ENCODE results near the gene MPRIP.

Gene MPRIP

DNA sequence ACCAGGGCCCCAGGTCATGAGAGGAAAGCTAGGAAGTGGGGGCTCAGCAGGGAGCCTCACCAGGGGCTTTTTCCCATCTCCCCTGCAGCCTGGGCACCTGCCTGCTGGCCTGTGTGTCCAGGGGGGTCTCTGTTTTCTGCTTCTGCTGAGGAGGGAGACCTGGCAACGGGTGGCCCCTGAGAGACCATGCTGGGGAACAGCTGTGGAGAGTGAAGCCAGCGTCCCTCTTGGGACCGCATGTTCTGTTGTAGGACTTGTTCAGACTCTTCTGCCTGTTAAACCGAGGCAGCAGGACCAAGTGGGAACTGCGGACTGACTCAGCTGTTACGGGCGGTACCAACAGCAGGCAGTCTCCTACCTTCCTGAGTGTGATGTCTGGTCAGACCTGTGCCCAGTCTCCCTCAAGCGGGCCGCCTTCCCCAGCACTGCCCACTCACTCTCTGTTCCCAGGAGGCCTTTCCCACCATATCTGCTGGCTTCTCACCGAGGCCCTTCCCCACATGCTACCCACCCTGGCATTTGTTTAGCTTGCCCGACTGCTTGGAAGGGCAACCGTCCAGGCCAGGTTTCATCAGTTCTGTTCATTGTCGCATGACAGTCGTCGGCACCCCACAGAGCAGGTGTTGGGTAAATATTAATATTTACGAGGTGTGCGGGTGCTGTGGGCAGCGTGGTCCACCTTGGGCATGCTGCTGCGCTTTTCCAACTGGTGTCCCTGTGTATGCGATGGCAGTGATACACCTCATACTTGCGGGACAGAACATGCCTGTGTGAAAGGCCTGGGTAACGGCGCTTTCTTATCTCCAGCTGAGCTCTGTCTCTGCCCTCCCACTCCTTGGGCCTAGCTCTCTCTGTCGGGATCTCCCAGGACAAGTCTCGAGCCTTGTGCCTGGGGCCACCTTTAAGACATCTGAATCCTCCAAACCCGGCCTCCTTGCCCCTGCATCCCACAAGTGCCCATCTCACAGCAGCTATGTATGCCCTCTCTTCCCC is 69.4 kb downstream of the MPRIP start:
- DNase-seq: no peak

DNA sequence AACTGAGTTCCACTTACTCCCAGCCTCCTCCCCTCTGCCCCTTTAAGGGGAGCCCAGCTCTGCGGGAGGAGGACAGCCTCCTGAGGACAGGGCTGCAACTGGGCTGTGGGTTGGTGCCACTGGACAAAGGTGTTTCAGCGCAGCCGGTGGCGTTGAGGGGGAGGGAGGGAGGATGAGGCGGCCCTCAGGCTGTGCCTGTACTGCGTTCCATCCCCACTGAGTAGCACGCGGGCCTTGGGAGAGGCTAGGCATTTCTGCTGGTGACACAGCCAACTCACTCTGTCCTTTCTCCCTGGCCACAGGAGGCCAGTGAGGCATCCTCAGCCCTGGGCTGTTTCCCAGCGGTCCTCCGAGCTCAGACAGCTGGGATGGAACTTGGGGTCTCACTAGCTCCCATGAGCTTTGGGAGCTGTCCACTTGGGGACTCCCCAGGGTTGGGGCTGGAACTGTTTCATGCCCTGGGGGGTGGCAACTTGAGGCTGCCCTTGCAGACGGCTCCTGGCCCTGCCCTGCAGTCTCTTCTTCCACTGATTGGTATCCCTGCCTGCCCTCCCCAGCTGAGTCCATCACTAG is 70.5 kb downstream of the MPRIP start:
- no peak for DNase-seq

DNA sequence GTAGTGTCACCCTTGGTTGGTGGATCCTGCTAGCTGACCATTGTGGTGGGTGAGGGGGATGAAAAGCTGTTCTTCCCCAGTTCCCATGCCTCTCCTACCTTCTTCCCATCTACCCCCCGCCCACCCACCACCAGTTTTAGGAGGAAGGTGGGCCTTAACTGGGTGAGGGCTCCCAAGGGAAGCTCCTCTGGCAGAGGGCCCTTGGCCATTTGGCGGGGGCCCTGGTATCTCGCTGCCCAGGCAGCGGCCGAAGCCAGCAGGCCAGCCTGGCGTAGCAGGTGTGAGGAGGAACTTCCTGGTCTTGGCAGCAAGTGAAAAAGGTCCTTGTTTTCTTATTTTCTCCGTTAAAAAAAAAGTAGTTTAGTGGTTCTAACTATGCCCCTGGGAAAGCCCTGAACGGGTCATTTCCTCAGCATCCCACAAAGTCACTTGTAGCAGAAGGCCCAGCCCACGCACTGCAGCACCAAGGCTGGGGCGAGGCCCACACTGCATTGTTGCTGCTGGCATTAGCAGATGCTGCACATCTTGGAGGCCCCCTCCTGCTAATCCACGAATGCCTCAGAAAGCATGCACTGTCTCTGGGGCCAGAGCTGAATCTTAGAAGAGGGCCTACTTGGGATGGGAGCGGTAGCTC is 72.5 kb downstream of the MPRIP start:
- DNase-seq: no peak

DNA sequence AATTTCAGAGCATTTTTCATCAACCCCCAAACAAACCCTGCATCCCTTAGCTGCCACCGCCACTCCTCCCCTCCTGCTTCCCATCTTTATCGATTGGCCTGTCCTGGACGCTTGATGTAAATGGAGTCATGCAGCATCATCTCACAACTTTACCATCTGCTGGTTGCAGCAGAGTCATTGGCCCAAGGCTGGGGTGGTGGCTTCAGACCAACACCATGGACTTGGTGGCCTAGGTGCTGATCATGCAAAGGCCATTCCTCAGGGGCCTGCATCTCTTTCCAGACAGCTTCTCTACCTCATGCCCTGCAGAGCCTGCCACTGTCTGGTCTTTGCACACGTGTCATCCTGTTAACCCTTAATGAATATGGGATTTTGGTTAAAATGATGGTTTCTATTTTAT is 73.4 kb downstream of the MPRIP start:
- DNase-seq: no peak

DNA sequence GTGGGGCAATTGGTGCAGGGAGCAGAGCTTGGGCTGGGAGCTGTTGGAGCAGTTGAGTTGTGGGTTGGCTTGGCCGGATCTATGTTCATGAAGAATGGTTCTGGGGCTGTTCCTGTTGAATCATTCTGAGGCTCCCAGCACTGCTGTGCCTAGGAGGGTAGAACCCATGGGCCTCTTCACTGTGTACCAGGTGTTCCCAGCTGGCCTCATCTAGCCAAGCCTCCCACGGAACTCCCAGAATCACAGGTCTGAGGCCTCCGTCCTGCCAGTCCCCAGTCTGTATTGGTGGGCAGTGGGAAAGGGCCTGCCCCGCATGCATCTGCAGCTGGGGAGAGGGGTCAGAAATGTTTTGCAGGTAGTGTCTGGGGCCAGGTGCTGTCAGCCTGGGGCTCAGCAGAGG is 74.1 kb downstream of the MPRIP start:
- no peak for DNase-seq

DNA sequence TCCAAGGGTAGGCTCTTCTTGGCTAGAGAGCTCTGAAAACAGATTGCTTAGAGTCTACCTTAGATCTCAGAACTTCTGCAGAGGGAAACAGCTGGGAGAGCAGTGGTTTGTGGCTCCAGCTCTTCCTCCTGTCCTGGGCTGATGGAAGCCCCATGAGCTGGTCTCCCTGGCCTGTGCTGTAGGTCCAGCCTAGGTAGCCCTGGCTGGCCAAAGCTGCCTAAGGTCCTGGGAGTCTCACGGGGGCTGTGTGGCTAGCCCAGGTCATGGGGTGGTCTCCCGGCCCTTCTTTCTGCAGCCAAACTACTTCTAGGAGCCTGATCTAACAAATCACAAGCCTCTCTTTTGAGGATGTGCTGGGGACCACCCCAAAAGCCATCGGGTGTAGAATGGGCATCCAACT is 75.7 kb downstream of the MPRIP start:
- DNase-seq: no peak

DNA sequence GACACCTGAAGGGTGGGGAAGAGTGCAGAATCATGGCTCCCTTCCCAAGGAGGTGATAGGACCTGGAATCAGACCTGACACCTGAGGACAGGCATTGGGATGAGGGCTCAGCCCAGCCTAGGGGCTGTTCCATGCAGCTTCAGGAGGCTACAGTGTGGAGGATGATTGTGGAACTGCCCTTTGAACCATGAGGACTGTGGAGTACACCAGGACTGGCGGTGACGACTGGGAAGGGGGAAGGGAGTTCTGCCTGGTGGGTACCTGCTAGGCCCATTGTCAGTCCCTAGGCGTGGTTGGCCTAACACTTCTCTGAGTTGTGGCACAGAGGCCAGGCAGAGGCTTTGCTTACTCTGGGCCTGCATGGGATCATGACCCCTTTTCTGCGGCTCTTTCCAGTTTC is 76.1 kb downstream of the MPRIP start:
- no peak for DNase-seq

DNA sequence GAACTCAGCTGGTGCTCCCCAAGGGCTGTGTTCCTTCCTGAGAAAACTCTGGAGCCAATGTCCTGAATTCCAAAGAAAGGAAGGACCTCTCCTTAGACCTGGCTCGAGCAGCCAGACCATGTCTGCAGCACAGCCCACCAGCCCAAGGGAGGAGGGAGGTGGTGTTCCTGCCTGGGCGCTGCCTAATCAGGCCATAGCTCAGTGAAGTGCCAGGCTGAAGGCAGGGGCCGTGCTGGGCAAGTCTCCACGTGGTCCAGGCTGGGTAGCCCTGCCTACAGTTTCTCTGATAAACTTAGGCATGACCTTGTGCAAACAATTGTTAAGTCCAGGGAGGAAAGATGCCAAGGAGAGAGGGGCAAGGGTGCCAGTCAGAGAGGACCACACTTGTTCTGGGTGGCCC is 76.8 kb downstream of the MPRIP start:
- DNase-seq: no peak

DNA sequence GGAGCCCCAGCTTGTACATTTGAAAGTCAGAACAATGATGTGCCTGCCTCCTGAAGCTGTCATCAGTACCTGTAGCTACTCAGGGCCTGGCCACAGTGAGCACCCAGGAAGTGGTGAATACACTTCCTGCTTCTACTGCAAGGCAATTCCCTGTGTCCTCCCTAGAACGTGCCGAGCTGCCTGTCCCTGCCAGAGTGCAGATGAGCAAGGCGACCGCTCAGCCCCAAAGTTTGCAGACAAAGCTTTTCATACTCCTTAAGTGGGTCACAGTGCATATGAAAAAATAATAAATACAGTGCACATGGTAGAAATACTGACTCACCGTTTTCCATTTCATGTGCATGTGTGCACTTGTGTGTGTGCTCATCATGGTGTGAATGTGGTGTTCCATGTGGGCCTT is 77.3 kb downstream of the MPRIP start:
- no peak for DNase-seq

DNA sequence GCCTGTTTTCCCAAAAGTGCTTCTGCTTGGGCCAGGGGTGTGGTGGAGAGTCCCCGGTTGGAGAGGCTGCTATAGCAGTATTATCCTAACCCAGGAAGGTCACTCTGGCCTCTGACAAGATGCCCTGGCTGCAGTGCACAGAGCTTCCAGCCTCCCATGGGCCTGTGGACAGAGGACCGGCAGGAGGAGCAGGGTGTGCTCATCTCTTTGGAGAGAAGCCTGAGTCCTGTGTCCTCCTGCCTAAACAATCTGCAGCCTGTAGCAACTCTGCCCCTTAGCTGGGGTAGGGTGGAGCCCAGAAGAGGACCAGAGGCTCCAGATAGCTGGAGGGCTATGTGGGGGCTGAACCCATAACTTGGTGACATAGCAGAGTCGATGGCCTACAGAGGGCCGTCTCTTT is 78.0 kb downstream of the MPRIP start:
- no peak for DNase-seq

DNA sequence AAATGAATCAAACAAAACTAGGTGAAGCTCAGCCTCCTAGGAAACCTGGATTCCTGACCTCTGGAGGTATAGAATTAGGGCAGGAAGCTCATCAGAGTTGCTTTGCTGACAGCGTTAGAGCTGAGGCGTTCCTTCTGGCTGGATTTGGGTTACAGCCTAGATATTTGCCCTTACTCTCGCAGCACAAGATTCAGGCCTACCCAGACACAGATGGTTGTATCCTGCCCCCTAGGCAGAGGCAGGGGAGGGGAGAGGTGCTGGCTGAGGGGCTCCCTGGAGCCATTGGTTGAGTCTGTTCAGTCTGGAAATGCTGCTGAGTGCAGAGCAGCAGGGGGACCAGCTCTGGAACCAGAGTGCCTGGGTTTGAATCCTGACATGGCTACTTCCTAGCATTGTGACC is 78.4 kb downstream of the MPRIP start:
- no peak for DNase-seq

DNA sequence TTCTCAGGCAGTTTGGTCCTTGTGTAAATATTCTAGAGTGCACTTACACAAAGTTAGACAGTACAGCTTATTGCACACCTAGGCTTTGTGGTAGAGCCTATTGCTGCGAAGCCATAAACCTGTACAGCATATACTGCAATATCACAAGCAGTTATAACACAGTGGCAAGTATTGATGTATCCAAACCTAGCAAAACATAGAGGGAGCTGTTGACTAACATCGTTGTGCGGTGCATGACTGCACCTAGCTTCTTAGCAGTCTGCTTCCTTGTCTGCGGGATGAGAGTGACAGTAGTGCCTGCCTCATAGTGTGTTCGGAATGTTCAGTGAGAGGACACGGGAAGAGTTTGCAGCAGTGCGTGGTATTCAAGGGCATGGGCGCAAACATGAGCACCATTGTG is 78.9 kb downstream of the MPRIP start:
- DNase-seq: no peak

DNA sequence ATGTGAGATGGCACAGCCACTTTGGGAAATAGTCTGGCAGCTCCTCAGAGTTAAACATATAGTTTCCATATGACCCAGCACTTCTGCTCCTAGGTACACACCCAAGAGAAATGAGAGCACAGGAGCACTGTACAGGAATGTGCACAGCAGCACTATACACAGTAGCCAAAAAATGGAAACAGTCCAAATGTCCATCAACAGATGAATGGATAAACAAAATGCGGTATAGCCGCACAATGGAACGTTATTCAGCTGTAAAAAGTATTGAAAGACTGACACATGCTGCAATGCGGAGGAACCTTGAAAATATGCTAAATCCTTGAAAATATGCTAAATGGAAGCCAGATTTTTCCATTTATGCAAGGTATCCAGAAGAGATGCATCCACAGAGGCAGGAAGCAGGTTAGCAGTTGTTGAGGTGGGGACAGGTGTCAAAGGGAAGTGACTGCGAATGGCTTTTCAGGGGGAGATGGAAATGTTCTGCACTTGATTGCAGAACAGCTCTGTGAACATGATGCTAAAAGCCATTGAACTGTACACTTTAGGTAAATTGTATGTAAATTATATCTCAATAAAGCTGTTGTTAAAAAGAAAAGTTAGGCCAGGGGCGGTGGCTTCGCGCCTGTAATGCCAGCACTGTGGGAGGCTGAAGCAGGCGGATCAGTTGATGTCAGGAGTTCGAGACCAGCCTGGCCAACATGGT is 80.7 kb downstream of the MPRIP start:
- DNase-seq: no peak

DNA sequence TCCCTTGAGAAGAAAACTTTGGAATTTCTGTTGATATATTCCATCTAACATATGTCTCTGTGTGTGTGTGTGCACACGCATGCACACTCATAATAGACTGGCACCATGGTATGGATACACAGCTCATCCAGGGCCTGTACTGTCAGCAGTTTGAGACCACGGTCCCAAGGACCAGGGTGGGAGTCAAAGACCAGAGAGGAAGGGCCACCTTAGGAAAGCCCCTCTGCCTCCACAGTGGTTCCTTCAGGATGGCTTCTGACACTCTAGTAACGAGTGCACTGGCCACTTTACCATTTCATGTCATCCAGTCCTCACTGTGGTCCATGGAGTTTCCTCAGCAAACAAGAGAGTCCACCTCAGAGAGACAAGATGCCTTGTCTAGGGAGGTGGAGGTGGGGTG is 82.1 kb downstream of the MPRIP start:
- DNase-seq: no peak

DNA sequence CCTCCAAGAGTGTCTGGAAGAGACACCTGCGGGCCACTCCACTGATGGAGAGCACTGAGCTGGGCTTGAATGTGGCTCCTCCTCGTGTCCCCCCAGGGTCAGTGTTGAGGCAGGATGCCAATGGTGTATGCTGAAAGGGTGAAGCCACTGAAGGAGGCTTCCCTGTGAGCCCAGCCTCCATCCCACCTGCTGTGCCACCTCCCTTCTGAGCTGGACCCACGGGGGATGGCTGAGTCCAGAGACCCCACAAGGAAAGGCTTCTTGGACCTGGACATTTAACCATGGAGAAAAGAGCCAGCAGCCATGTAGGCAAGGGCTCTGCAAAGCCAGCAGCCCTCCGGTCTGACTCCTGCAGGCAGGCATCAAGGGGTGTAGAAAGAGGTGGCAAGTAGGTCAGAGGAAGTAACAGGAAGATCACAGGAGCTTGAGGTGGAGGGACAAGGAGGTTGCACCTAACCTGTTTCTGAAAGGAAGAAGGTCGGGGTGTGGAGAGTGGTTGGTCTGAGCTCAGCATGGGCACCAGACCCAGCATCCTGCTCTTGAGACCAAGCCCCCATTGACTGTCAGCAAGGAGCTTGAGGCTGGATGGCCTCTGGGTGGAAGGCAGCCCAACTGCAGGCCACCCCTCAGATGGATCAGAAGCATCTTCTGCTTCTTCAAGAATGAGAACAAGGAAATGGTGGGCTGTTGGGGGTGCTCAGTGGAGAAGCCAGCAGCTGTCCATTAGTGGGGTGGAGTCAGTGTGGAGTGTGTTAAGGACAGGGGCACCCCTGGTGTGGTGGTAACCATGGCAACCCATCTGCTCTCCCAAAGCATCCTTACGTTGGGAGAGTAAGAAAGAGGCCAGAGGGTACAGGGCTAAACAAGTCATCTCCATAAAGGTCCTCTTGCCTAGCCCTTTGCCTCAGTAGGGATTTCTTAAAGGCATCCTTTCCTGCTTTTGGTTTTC is 83.2 kb downstream of the MPRIP start:
- DNase-seq: no peak

DNA sequence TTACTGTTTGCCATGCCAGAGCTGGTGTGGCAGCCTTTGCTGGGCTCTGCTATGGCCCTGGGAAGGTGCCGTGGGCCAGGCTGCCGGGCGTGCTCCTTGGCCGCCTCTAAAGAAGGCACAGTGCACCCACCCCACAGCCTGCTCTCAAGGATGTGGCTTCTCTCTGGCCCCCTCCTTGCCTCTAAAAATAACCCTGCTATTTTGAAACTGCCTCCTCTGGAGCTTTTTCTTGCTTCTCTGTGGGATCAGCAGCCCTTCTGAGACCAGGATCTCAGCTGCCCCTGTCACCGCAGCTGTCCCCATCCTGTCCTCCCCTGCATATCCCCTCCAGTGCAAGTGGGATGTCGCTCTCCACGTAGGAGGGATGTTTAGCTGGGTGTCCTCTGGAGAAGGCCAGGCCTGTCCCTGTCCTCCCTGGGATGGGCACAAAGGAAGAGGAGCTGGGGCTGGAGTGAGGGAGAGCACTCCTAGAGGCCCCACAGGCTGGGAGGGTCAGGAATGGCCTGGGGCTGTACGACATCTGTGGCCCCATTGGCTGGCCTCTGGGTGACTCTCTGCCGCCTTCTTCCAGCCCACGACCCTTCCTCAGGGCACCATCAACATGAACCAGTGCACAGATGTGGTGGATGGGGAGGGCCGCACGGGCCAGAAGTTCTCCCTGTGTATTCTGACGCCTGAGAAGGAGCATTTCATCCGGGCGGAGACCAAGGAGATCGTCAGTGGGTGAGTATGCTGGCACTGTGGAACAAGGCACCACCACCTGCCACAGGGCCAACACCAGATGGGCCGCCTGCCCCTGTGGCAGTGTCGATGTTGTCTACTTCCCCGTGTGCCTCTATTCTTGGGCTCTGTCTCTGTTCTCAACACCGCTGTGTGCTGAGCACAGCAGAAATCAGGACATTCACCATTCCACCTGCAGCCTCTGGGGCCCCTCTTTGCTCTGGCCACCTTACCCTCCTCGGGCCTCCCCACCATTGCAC is 84.2 kb downstream of the MPRIP start:
- no peak for DNase-seq

DNA sequence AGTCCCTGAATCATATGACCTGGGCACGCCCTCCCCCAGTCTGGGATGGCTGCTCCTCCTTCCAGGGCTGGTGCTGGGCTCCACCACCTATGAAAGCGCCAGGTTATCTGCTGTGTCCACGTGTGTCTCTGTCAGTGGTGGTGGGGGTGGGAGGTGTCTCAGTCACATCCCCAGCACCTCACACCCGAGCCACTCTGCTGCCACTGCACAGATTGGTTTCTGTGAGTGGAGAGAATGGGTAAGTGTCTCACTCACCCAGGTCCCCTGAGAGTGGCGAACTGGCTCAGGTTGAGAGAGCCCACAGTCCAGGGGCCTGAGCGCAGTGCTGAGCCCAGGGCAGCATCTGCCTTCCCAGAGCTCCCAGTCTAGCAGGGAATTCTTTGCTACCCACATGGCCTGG is 84.9 kb downstream of the MPRIP start:
- no peak for DNase-seq

DNA sequence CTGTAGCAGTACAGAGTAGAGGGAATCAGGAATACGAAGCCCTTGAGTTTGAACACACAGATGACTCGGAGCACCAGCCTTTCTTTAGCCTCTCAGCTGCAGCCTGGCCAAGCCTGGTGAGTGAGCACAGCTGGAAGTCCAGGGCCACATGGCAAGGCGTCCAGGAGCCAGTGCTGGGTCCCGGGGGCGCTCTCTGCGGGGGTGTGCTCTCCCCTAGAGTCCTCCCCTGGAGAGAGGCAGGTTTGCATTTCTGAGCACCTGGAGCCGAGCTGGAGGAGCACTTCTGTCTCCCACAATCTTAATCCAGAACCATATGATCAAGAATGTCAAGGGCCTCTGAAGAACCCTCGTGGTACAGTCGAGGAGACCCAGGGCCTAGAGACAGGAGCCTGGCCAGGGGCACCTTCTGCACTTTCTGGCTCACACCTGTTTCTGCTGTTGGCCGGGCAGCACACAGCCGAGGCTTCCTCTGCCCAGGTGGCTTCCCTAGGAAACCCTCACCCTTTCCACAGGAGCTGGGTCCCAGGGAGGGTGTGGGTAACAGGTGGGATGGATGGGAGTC is 85.6 kb downstream of the MPRIP start:
- DNase-seq: no peak

DNA sequence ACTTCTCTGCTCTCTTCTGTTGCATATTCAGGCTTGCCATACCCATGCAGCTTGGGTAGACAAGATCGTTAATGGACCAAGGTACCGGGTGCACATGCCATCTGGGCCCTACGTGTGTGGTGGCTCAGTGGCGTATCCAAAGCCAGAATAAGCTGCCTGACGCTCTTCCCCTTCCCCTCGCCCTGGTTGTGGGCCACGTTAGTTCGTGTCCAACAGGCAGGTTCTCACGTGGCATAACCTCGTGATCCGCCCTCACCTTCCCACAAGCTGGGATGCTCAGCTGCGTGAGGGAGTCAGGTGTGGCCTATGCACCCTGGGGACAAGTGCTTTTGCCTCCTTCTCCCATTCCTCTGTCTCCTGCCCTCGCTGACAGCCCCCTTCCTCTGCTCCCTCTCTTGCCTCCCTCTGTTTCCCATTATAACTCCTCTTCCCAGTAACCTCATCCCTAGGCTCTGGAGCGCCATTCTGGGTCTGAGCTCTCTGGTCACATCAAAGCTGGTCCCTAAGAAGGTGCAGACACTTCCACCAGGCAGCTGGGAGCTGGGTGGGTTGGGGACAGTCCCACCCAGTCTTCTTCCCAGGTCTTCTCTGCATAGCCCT is 86.3 kb downstream of the MPRIP start:
- DNase-seq: no peak

DNA sequence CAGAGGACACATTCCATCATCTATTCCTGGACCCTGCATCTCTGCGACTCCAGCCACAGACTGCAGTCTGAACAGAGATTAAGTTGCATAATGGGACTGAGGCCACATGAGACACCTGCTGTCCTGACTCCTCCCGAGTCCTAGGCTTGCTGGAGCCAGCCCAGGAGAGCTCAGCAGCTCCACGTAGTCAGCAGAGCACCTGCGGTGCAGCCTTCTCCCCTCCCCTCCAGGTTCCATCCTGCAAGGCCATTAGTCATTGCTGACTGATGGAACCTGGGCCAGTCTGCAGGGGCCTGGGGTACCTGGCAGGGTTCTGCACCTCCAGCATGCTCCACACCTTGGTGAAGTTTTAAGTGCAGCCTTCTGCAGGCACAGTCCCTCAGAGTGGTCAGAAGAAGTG is 87.2 kb downstream of the MPRIP start:
- DNase-seq: no peak
